BJ (cell line): ENCODE results near the gene ZBTB22. TPM values are rescaled to one million over a fixed set of nuclear protein-coding genes. Genes with fewer than 3 reads are reported as not detected.
A peak's percentile ranks its signal among the peaks of the same experiment; 100 is the strongest.

Source experiments
- CTCF ChIA-PET: fragments of 350-600 bp; formaldehyde crosslinking; extraction: SDS; loops from one replicate; lab custom pipeline; 2021; ENCODE audit warnings: antibody characterized with exemption, inconsistent platforms; lab: Yijun Ruan, JAX
- POLR2A ChIA-PET: fragments of 300-600 bp; sonication (Branson Sonifier 250); formaldehyde crosslinking; extraction: SDS; loops from one replicate; lab custom pipeline; 2021; ENCODE audit warnings: antibody characterized with exemption; lab: Charles Lee
- DNase-seq: peaks from one replicate; pipeline ENCODE4 v3.0.0-alpha.2; 2011; ENCODE audit warnings: low read depth
- H3K27me3 ChIP-seq: 2 replicates; pipeline ENCODE4 v1.6.0; 2011; ENCODE audit warnings: low read length; ENCODE audit not compliant: control insufficient read depth, insufficient read depth
- H3K36me3 ChIP-seq: 2 replicates; pipeline ENCODE4 v1.5.1; 2011; ENCODE audit warnings: low read length; ENCODE audit not compliant: control insufficient read depth, insufficient read depth
- H3K4me3 ChIP-seq: 2 replicates; pipeline ENCODE4 v1.5.1; 2011; ENCODE audit warnings: low read depth, mild to moderate bottlenecking, control low read depth, low read length
- CTCF ChIP-seq: IDR thresholded peaks from 2 replicates; pipeline ENCODE4 v1.5.1; 2011; ENCODE audit warnings: low read depth, mild to moderate bottlenecking, control low read depth, inconsistent platforms, low read length, moderate library complexity; ENCODE audit not compliant: insufficient read depth
- polyA plus RNA-seq: library from polyadenylated mRNA; depleted of rRNA; stranded (reverse); fragments of >200 nt; gene quantifications from 2 replicates; pipeline ENCODE4 v1.2.3, GENCODE V29; 2011

ZBTB22 gene
- polyA plus RNA-seq, 1 experiment, result 13.6 TPM

- Histone ChIP-seq H3K27me3 (no peaks in the 10 kb centered on the region), H3K36me3 (peaks cover 15% of the 10 kb centered on the region), H3K4me3 (no peak overlapping the region)
- no peak for DNase-seq
- ChIA-PET CTCF (no interaction called here), POLR2A (no interaction called here)
- no peak for TF ChIP-seq CTCF
Observed at GRCh38 chr6:33292996-33293682, 24.4 kb downstream of the ZBTB22 start.

- Histone ChIP-seq H3K4me3 (peak overlapping the region; percentile 64), H3K36me3 (peaks cover 25% of the 10 kb centered on the region), H3K27me3 (no peaks in the 10 kb centered on the region)
- CTCF ChIA-PET, result interaction anchor here (0.6 to 4.0 kb wide), 3 partner anchors 8 to 13 kb away, joined by 3 to 21 read pairs (median 3); partner anchors contain the start of genes B3GALT4 and RGL2
- POLR2A ChIA-PET, result no interaction called here
- no peak for TF ChIP-seq CTCF
- no peak for DNase-seq
Observed at GRCh38 chr6:33290459-33290858, 27.1 kb downstream of the ZBTB22 start.

- no peaks in the 10 kb centered on the region for H3K27me3 ChIP-seq
- H3K4me3 ChIP-seq, result peak overlapping the region; percentile 64
- ChIA-PET CTCF (interaction anchor here (0.6 to 4.0 kb wide), 4 partner anchors 9 to 125 kb away, joined by 3 to 21 read pairs (median 4); partner anchors contain the start of genes B3GALT4 and RGL2), POLR2A (interaction anchor here (0.8 kb wide), 2 partner anchors 18 to 40 kb away, joined by 5 to 9 read pairs; partner anchors contain the start of genes RPS18 and VPS52)
- DNase-seq, result no peak
- TF ChIP-seq CTCF, result no peak
- H3K36me3 ChIP-seq, result peaks cover 23% of the 10 kb centered on the region
Observed at GRCh38 chr6:33289784-33290315, 27.7 kb downstream of the ZBTB22 start.

DNA sequence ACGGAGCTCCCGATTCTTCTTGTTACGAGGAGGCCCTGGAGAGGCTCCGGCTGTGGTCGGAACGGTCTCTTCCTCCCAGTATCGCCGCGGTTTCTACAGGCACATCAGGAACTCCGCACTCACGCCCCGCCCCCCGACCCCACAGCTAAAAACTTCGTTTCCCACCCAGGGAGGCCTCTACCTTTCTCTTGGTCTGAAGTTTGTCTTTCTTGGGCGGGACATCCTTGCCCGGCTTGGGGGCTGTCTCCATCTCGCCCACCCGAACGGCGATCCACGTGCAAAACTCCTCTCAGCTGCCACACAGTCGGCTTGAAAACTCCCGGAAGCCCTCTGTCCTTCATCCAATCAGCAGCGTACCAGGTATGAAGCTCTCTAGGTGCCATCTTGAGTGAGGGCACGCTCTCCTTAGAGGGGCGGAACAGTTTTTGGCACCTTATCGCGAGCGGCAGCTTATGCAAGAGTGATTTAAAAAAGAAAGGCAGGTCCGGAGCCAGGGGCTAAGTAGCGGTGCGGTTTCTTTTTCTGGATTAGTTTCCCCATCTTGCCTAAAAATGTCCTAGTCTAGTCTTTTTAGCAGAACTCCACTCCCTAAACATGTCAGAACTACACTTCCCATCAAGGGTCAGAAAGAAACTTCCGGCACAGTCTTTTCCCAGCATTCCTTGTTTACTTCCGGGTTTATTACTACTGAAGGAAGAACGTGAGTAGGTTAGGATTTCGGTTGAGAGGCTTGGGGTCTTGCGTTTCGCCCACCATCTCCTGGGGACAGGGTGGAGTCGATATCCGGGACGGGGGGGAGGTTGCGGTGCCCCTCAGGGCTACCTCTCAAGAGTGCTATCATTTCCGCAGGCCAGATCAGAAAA lies 28.4 kb downstream of the ZBTB22 start, which contains the start of the genes PFDN6 and WDR46:
Gene PFDN6 (plus strand): TSS at position 681 of the 863 bp plus-strand sequence. CDS start 256 bp downstream, outside the sequence.
Gene WDR46 (minus strand): TSS at position 319 of the 863 bp plus-strand sequence. CDS start 69 bp downstream, at position 250.
- CTCF ChIA-PET, result interaction anchor here (0.8 to 4.0 kb wide), 4 partner anchors 10 to 126 kb away, joined by 3 to 21 read pairs (median 12); partner anchors contain the start of genes B3GALT4 and RGL2
- peak; percentile 80 for DNase-seq
- Histone ChIP-seq H3K36me3 (peaks cover 25% of the 10 kb centered on the region), H3K27me3 (no peaks in the 10 kb centered on the region), H3K4me3 (peak within 1 kb of the TSS; percentile 64)
- POLR2A ChIA-PET, result interaction anchor here (0.8 to 1.0 kb wide), 3 partner anchors 14 to 40 kb away, joined by 4 to 9 read pairs (median 5); partner anchors contain the start of genes RPS18 and VPS52
- TF ChIP-seq CTCF, result no peak
